Measurements from ENCODE around the gene TBC1D19.

TBC1D19 gene

DNA sequence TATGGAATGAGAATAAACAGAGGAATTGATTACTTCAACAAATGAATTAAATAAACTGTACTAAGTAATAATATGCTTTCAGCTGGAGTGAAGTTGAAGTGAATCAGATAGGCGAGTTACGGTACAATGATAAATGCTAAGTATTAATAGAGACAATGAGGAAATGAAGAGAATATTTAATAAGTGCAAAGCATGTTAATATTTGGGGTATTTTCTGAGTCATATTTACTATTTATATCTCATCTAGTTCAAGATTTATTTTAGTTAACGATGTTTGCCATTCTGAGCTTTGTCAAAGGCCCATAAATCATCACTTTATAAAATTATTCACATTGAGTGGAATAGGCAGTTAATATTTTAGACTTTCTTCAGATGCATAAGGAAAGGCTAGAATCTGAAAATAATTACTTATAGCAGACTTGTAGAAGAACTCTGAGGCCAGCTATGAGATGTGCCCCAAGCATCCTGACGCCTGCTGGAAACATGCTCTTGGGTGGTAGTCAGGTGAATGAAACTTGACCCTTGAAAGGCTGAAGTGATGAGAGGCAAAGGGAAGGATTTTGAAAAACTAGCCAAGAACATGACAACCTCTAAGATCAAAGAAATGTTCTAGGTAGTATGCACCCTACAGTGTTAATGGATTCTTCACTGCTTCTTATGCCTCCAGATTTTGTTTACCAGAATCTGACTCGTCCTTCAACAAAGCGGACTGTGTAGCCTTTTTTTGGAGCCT, 142.9 kb downstream of the TBC1D19 start:
- H3K4me1 ChIP-seq (ENCODE audit: low read length), result peaks cover 29% of the 10 kb centered on the region
- no peak overlapping the region for H2AFZ ChIP-seq (ENCODE audit: low read depth, low read length)
- no peak overlapping the region for H3K4me2 ChIP-seq (ENCODE audit: low read length)
- no peaks in the 10 kb centered on the region for H3K9me3 ChIP-seq (ENCODE audit: insufficient read depth, low read length)
- no peaks in the 10 kb centered on the region for H3K36me3 ChIP-seq (replicated peaks; ENCODE audit: low read depth, low read length)
- peaks cover 9% of the 10 kb centered on the region for H3K27me3 ChIP-seq (ENCODE audit: low read depth, low read length)
- no peaks in the 10 kb centered on the region for H4K20me1 ChIP-seq (ENCODE audit: insufficient read depth, low read length)
- TF ChIP-seq EZH2phosphoT487 (IDR thresholded peaks at IDR 0.05; ENCODE audit: low read depth), result no peak
- TF ChIP-seq, protein P1, sequence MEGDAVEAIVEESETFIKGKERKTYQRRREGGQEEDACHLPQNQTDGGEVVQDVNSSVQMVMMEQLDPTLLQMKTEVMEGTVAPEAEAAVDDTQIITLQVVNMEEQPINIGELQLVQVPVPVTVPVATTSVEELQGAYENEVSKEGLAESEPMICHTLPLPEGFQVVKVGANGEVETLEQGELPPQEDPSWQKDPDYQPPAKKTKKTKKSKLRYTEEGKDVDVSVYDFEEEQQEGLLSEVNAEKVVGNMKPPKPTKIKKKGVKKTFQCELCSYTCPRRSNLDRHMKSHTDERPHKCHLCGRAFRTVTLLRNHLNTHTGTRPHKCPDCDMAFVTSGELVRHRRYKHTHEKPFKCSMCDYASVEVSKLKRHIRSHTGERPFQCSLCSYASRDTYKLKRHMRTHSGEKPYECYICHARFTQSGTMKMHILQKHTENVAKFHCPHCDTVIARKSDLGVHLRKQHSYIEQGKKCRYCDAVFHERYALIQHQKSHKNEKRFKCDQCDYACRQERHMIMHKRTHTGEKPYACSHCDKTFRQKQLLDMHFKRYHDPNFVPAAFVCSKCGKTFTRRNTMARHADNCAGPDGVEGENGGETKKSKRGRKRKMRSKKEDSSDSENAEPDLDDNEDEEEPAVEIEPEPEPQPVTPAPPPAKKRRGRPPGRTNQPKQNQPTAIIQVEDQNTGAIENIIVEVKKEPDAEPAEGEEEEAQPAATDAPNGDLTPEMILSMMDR (IDR thresholded peaks at IDR 0.05; ENCODE audit: low read depth, low read length), result no peak
- no peak overlapping the region for H3K4me3 ChIP-seq (ENCODE audit: low read length)
- no peak overlapping the region for H3K9ac ChIP-seq (ENCODE audit: low read length)
- no peak overlapping the region for H3K27ac ChIP-seq (ENCODE audit: low read length)
- H3K79me2 ChIP-seq (ENCODE audit: low read length), result no peaks in the 10 kb centered on the region

DNA sequence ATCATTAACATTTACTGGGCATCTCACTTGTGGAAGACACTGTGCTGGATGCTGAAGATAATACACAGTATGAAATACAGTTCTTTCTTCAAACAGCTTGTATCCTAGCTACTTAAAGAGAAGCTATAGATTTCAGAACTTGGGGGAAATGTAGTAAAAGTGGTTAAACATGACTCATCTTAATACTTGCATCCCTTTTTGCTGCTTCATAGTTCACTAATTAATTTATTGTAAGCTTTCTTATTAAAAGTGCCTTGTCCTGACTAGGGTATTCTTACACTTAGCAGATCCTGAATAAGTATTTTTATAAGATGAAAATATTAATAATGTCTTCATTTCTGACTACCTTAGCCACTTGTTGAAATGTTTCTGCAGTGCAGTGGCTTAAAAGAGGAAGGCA, 144.0 kb downstream of the TBC1D19 start:
- H3K9me3 ChIP-seq (ENCODE audit: insufficient read depth, low read length), result no peaks in the 10 kb centered on the region

DNA sequence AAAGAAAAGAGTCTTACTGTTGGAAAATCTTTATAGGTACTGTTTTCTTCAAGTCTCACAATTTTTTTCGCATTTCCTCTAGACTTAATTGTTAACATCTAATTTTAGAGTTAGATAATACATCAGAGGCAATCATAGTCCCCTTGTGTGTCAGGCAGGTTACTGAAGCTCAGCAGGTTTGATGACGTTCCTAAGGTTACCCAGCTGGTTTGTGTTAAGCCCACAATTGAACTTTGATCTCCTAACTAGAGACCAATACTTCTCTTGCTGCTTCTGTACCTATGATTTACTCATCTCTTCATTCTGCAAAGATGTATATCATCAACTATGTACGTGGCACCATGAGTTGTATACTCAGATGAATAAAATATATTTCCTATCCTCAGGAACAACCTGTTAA, 145.1 kb downstream of the TBC1D19 start:
- Histone ChIP-seq H4K20me1 (ENCODE audit: insufficient read depth, low read length) (no peaks in the 10 kb centered on the region), H3K4me1 (ENCODE audit: low read length) (peaks cover 40% of the 10 kb centered on the region), H3K4me2 (ENCODE audit: low read length) (no peak overlapping the region), H3K9ac (ENCODE audit: low read length) (no peak overlapping the region), H3K27ac (ENCODE audit: low read length) (no peak overlapping the region), H3K9me3 (ENCODE audit: insufficient read depth, low read length) (no peaks in the 10 kb centered on the region), H3K27me3 (ENCODE audit: low read depth, low read length) (peaks cover 9% of the 10 kb centered on the region), H3K36me3 (replicated peaks; ENCODE audit: low read depth, low read length) (no peaks in the 10 kb centered on the region), H3K4me3 (ENCODE audit: low read length) (no peak overlapping the region), H2AFZ (ENCODE audit: low read depth, low read length) (no peak overlapping the region), H3K79me2 (ENCODE audit: low read length) (no peaks in the 10 kb centered on the region)
- TF ChIP-seq, protein P1 (IDR thresholded peaks at IDR 0.05; ENCODE audit: low read depth, low read length), result no peak
- TF ChIP-seq EZH2phosphoT487 (IDR thresholded peaks at IDR 0.05; ENCODE audit: low read depth), result no peak

More for the DNA sequence above, 144.0 kb downstream of the TBC1D19 start:
- Histone ChIP-seq H3K36me3 (replicated peaks; ENCODE audit: low read depth, low read length) (no peaks in the 10 kb centered on the region), H3K4me1 (ENCODE audit: low read length) (peaks cover 40% of the 10 kb centered on the region), H3K79me2 (ENCODE audit: low read length) (no peaks in the 10 kb centered on the region), H4K20me1 (ENCODE audit: insufficient read depth, low read length) (no peaks in the 10 kb centered on the region), H3K9ac (ENCODE audit: low read length) (no peak overlapping the region), H3K4me2 (ENCODE audit: low read length) (peak overlapping the region; percentile 23; the same call in 1 of the 2 replicates), H3K27me3 (ENCODE audit: low read depth, low read length) (peaks cover 9% of the 10 kb centered on the region), H3K4me3 (ENCODE audit: low read length) (no peak overlapping the region), H3K27ac (ENCODE audit: low read length) (no peak overlapping the region), H2AFZ (ENCODE audit: low read depth, low read length) (no peak overlapping the region)
- TF ChIP-seq EZH2phosphoT487 (IDR thresholded peaks at IDR 0.05; ENCODE audit: low read depth), result no peak
- TF ChIP-seq, protein P1 (IDR thresholded peaks at IDR 0.05; ENCODE audit: low read depth, low read length), result no peak

DNA sequence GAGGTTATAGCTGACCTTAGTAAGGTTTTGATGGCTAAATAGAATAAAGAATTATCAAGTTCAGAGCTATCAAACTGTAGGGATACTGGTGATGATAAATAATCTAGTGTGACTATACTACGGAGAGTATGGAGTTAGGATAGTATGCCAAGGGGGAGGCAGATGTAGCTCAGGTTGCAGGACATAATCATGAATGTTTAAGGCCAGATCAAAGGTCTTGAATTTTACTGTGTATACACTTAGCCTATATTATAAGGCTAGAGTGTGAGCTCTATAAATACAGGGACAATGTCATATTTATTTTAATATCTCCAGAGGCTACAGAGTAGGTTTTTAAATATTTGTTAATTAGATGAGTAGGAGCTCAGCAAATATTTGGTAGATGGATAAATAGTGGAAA, 145.7 kb downstream of the TBC1D19 start:
- H3K4me3 ChIP-seq (ENCODE audit: low read length), result no peak overlapping the region
- peaks cover 9% of the 10 kb centered on the region for H3K27me3 ChIP-seq (ENCODE audit: low read depth, low read length)
- peaks cover 40% of the 10 kb centered on the region for H3K4me1 ChIP-seq (ENCODE audit: low read length)
- no peak overlapping the region for H3K27ac ChIP-seq (ENCODE audit: low read length)
- TF ChIP-seq, protein P1 (IDR thresholded peaks at IDR 0.05; ENCODE audit: low read depth, low read length), result no peak
- TF ChIP-seq EZH2phosphoT487 (IDR thresholded peaks at IDR 0.05; ENCODE audit: low read depth), result no peak
- no peak overlapping the region for H3K9ac ChIP-seq (ENCODE audit: low read length)
- H3K4me2 ChIP-seq (ENCODE audit: low read length), result no peak overlapping the region
- H3K79me2 ChIP-seq (ENCODE audit: low read length), result no peaks in the 10 kb centered on the region
- H3K9me3 ChIP-seq (ENCODE audit: insufficient read depth, low read length), result no peaks in the 10 kb centered on the region
- H2AFZ ChIP-seq (ENCODE audit: low read depth, low read length), result no peak overlapping the region
- H3K36me3 ChIP-seq (replicated peaks; ENCODE audit: low read depth, low read length), result no peaks in the 10 kb centered on the region
- H4K20me1 ChIP-seq (ENCODE audit: insufficient read depth, low read length), result no peaks in the 10 kb centered on the region

Measured in OCI-LY3 (cell line).